ENCODE measurements around the gene ZCCHC24. TPM values are rescaled to one million over a fixed set of nuclear protein-coding genes. Genes with fewer than 3 reads are reported as not detected.

ZCCHC24 gene
- total RNA-seq, 2 experiments from 2014 or later, result 0.52 to 0.69 TPM

DNA sequence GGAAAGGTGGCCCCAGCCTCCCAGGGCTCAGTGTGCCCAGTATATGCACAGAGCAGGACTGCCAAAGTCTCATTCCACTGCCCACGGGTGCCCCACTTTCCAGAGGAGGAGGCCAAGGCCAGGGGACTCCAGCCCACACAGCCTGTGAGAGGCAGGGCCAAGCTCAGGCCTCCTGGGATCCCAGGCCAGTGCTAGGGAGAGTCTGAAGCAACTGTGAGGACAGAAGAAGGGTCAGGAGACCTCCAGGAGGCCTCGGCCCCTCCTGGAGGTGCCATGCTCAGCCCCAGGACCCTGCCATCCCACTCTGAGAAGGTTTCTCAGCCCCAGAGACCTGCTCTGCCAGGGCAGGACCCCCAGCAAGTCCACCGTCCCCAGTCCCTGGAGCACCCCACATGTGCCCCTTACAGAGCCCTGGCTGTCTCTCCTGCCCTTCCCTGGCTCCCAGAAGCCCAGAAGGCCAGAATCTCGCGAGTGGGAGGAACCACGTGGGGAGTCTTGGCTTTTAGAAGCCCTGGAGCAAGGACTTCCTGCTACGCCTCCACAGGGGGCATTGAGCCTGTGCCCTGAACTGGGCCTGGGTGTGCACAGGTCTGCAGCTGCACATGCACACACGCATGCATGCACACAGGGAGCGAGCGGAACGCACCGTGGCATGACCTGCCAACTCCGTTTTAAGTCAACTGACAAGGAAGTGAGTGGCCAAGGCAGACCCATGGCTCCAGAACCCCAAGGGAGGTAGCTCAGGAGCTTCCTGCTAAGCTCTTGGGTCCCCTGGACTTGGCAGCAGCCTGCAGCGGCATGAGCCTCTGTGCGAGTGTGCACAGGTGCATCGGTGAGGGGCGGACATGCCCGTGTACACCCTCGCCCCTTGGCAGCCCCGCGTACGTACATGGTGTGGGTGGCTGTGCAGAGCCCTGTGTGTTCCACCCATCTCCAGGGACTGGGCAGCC lies 33.6 kb downstream of the ZCCHC24 start:
- intact Hi-C loops (cut with micrococcal nuclease), result no loop called here
- H3K4me3 Mint-ChIP-seq, result no peak overlapping the region
- H3K27ac Mint-ChIP-seq, result no peak overlapping the region
- no peak for DNase-seq
- no peaks in the 10 kb centered on the region for H3K27me3 Mint-ChIP-seq (ENCODE audit: low read depth)
- CTCF ChIA-PET, result interaction anchor here (0.6 kb wide), 1 partner anchor 95 kb away, joined by 3 read pairs; no protein-coding TSS in a partner anchor
- H3K36me3 Mint-ChIP-seq (ENCODE audit: low read depth), result no peaks in the 10 kb centered on the region
- H3K9me3 Mint-ChIP-seq, result no peaks in the 10 kb centered on the region
- H3K4me1 Mint-ChIP-seq (ENCODE audit: low read depth), result no peaks in the 10 kb centered on the region

DNA sequence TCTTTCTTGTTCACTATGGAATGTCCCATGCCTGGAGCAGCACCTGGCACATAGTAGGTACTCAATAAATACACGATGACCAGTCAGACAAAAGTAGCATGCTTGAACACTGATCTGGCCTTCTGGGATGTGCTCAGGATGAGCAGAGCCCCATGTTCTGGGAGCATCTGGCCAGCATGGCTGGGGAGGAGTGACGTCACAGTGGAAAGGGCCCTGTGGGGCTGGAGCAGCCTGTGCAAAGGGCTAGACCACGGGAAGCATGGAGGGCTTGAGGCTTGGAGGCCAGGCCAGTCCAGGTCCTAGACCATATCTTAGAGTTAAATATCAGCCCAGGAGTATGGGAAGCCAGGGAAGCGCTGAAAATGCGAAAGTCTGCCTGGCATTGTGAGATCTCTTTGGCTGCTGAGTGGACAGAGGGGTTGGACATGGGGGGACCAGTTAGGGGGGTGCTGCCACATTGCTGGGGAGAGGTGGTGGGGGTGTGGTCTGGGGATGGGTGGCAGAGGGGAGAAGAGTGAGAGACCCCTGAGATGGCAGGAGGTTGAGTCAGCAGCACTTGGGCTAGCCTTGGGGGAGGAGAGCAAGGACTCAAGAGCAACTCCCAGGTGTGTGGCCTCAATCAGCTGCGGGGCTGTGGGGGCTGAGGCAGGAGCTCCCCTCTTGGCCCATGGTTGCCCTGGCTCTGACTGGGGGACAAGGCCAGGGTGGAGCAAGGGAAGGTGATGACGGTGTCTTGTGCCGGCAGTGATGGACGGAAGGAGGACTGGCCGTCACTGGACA lies 34.9 kb downstream of the ZCCHC24 start:
- Mint-ChIP-seq H3K36me3 (ENCODE audit: low read depth) (no peaks in the 10 kb centered on the region), H3K27ac (no peak overlapping the region), H3K27me3 (ENCODE audit: low read depth) (no peaks in the 10 kb centered on the region), H3K9me3 (no peaks in the 10 kb centered on the region), H3K4me1 (ENCODE audit: low read depth) (no peaks in the 10 kb centered on the region), H3K4me3 (no peak overlapping the region)
- no peak for DNase-seq
- CTCF ChIA-PET, result no interaction called here
- intact Hi-C loops (cut with micrococcal nuclease), result no loop called here

DNA sequence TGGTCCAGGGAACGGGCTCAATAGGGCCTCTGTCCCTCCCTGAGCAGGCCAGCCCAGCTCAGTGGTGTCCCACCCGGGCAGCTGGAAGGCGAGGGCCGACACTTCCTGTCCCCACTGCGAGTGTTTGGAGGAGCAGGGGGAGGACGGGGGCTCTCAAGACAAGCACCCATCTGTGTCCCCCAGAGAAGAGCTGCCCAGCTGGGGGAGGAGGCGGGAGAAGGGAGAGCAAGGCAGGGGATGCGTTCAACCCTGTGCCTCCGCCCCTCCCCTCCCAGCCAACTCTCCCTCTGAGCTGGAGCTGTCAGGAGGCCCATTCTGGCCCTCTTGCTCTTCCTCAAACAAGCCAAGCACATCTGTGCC lies 35.7 kb downstream of the ZCCHC24 start:
- no peaks in the 10 kb centered on the region for H3K27me3 Mint-ChIP-seq (ENCODE audit: low read depth)
- H3K36me3 Mint-ChIP-seq (ENCODE audit: low read depth), result no peaks in the 10 kb centered on the region
- CTCF ChIA-PET, result no interaction called here
- no peaks in the 10 kb centered on the region for H3K9me3 Mint-ChIP-seq
- H3K4me3 Mint-ChIP-seq, result no peak overlapping the region
- H3K27ac Mint-ChIP-seq, result no peak overlapping the region
- intact Hi-C loops (cut with micrococcal nuclease), result no loop called here
- no peak for DNase-seq
- H3K4me1 Mint-ChIP-seq (ENCODE audit: low read depth), result no peaks in the 10 kb centered on the region

DNA sequence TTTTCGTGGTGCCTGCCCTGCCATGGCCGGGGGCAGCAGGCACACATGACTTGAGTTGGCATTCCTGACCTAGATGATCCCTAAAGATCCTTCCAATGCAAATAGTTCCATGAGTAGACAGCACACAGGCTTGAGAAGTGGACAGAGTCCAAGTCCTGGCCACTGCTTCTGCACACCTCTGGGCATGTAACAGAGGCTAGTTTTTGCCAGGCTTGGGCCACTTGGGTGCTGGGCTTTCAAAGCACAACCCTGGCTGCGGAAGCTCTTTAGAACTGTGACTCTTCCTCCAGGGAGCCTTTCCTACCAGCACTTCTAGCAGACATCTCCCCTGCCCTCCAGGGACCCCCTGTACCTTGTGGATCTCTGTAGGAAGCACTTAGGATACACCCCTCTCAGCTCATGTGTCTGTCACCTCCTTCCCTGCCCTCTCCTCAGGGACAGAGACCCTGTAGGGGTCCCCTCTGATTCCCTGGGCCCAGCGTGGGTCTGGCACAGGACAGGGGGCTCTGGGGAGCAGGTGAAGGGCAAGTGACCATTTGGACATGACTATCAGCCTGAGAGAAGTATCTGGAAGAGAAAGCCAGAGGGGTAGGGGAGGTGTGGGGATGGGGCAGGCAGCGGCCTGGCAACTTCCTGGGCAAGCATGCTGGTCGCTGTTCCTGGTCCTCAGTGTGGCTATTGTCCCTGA lies 36.2 kb downstream of the ZCCHC24 start:
- no peak for DNase-seq
- CTCF ChIA-PET, result interaction anchor here (0.6 kb wide), 1 partner anchor 16 kb away, joined by 3 read pairs; no protein-coding TSS in a partner anchor
- no peaks in the 10 kb centered on the region for H3K4me1 Mint-ChIP-seq (ENCODE audit: low read depth)
- H3K9me3 Mint-ChIP-seq, result no peaks in the 10 kb centered on the region
- H3K4me3 Mint-ChIP-seq, result no peak overlapping the region
- H3K36me3 Mint-ChIP-seq (ENCODE audit: low read depth), result no peaks in the 10 kb centered on the region
- H3K27ac Mint-ChIP-seq, result no peak overlapping the region
- no peaks in the 10 kb centered on the region for H3K27me3 Mint-ChIP-seq (ENCODE audit: low read depth)
- intact Hi-C loops (cut with micrococcal nuclease), result no loop called here

DNA sequence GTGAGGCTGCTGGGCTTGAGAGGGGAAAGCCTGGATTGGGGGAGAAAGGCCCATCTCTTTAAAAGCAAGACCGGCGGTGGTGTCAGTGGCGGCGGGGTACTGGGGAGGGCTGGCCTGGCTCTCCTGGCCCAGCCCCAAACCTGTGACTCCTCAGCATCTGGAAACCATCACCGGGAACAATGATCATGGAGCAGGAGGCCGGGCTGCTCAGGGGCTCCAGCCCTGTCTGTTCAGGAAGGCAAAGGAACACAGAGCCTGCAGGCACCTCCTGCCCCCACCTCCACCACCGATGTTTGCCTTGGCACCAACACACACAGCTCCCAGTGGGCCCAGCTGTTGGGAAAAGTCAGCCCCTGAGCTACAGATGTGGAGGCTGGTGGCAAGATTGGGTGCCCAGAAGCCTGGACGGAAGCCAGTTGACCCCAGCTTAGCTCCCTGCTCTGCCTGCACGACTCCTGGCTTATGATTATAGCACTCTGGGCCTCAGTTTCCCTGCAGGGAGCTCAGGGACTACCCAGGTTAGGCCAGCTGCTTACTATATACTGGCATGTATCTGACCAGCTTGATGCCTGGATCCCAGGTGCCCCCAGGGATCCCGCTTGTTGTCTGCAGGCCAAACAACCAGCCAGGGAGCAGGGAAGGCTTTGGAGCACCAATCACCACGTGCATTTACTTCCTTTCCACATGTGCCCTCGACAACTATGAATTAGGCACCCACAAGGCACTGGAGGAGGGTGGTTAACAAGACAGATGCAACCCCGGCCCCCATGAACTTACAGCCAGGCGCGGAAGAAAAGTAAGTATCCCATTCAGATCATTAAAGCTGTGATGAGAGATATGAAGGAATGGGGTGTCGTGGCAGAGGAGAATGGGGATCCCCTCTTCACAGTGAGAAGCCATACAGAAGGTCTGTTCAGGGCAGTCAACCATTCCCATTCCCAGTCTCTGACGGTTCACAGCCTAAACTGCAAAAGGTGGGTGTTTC lies 37.3 kb downstream of the ZCCHC24 start:
- no peaks in the 10 kb centered on the region for H3K4me1 Mint-ChIP-seq (ENCODE audit: low read depth)
- intact Hi-C loops (cut with micrococcal nuclease), result no loop called here
- CTCF ChIA-PET, result interaction anchor here (1.4 kb wide), 1 partner anchor 33 kb away, joined by 6 read pairs; no protein-coding TSS in a partner anchor
- H3K9me3 Mint-ChIP-seq, result no peaks in the 10 kb centered on the region
- H3K4me3 Mint-ChIP-seq, result no peak overlapping the region
- H3K27ac Mint-ChIP-seq, result no peak overlapping the region
- no peak for DNase-seq
- no peaks in the 10 kb centered on the region for H3K36me3 Mint-ChIP-seq (ENCODE audit: low read depth)
- no peaks in the 10 kb centered on the region for H3K27me3 Mint-ChIP-seq (ENCODE audit: low read depth)

DNA sequence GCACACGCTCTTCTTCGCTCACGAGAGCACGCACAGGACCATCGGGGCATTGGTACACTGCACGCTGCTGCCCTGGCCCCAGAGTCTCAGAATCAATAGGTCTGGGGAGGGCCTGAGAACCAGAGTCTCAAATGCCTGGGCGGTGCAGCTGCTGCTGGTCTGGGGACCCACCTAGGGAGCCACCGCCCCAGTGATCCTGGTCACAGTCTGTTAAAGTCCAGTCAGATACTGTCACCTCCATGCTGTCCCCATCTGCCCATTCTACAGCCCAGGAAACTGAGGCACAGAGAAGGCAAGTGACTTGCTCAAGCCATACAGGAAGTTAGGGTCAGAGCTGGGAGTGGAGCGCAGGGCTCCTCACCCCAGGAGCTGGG lies 38.0 kb downstream of the ZCCHC24 start:
- no peak for DNase-seq
- Mint-ChIP-seq H3K27me3 (ENCODE audit: low read depth) (no peaks in the 10 kb centered on the region), H3K9me3 (no peaks in the 10 kb centered on the region), H3K27ac (no peak overlapping the region), H3K4me3 (no peak overlapping the region), H3K36me3 (ENCODE audit: low read depth) (no peaks in the 10 kb centered on the region), H3K4me1 (ENCODE audit: low read depth) (no peaks in the 10 kb centered on the region)
- intact Hi-C loops (cut with micrococcal nuclease), result no loop called here
- CTCF ChIA-PET, result interaction anchor here (1.4 kb wide), 1 partner anchor 33 kb away, joined by 6 read pairs; no protein-coding TSS in a partner anchor

DNA sequence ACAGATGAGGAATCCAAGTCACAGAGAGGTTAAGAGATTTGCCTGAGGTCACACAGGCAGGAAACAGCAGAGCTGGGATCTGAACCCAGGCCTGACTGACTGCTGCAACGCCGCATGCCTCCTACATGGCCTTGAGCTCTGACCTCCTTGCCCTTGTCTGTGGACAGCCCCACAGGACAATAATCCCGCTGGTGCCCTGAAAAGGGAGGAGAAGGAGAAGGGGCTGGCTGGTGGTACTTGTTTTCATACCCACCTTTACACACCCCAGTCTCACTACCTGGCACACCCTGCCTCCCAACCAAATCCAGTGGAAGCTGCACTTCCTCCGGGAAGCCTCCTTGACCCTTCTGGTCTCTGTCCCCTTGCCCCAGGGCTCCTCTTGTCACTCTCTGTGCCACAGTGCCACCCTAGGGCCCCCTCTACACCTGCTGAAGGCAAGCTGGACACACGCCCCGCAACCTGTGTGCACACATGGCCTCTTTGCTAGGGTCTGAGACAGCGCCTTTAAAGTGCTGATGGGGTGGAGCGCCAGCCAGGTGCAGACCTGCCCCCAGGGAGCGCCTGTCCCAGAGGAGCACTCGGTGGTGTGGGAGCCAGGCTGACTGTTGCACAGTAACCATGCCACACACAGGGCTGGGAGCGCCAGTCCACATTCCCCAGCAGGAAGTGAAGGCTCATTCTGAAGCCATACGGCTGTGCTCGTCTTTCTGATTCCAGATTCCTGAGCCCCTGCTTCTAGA lies 38.6 kb downstream of the ZCCHC24 start:
- Mint-ChIP-seq H3K9me3 (no peaks in the 10 kb centered on the region), H3K27ac (no peak overlapping the region), H3K4me3 (no peak overlapping the region), H3K36me3 (ENCODE audit: low read depth) (no peaks in the 10 kb centered on the region), H3K4me1 (ENCODE audit: low read depth) (no peaks in the 10 kb centered on the region), H3K27me3 (ENCODE audit: low read depth) (no peaks in the 10 kb centered on the region)
- CTCF ChIA-PET, result interaction anchor here (1.4 kb wide), 2 partner anchors 32 kb away, joined by 4 to 6 read pairs; no protein-coding TSS in a partner anchor
- no peak for DNase-seq
- intact Hi-C loops (cut with micrococcal nuclease), result no loop called here

DNA sequence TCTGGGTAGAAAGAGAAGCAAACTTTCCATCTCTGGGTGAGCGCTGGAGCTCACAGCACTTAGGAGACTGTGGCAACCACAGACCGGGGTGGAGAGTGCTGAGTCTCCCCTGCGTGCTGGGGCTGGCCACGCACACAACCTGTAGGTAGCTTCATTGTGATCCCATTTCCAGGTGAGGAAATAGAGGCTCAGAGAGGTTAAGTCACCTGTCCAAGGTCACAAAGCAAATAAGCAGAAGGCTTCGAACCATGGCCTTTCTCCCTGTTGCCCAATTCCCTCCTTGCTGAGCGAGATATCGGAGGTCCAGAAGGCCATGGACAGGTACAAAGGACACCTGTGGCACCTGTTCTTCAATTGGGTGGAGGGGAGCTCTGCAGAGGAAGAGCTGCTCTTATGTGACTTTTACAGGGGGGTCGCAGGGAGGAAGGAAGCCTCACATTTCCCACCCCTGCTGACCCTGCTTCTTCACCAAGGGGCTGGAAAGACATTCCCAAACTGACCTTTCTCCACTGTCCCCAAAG lies 39.4 kb downstream of the ZCCHC24 start:
- H3K4me1 Mint-ChIP-seq (ENCODE audit: low read depth), result no peaks in the 10 kb centered on the region
- CTCF ChIA-PET, result interaction anchor here (0.9 to 1.4 kb wide), 2 partner anchors 31 to 82 kb away, joined by 4 read pairs; no protein-coding TSS in a partner anchor
- H3K27me3 Mint-ChIP-seq (ENCODE audit: low read depth), result no peaks in the 10 kb centered on the region
- no peak for DNase-seq
- intact Hi-C loops (cut with micrococcal nuclease), result no loop called here
- no peak overlapping the region for H3K27ac Mint-ChIP-seq
- H3K36me3 Mint-ChIP-seq (ENCODE audit: low read depth), result no peaks in the 10 kb centered on the region
- no peak overlapping the region for H3K4me3 Mint-ChIP-seq
- H3K9me3 Mint-ChIP-seq, result no peaks in the 10 kb centered on the region

DNA sequence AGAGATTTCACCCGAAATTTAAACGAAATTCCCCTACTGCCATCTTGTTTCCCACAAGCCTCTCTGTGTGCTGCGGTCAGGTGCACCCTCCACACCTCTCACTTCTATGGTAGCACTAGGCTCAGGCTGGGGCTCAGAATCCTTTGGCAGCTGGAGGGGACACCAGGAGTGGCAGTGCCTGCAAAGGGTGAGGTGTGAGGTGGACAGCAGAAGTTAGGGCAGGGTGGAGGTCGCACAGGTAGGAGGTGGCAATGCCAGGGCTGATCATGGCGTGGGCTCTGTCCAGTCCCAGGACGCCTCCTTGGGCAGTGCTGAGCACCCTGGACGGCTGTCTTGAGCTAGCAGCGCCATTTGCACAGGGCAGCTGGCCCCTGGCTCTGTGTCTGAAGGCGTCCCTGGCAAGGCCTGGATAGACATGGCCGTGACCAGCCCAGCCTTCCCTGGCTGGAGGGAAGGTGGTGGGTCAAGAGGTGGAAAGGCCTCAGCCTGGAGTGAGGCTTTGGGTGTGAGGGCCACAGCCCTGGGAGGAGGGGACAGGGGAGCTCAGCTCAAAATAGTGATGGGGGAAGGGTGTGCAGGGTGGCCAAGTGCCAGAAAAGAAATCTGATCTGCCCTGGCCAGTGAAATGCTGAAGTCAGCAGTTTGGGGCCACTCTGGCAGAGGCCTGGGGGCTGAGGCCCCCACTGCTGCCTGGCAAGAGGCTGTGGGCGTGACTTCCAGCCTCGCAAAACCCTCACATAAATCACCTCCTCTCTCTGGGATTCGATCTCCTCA lies 40.0 kb downstream of the ZCCHC24 start:
- H3K27ac Mint-ChIP-seq, result no peak overlapping the region
- CTCF ChIA-PET, result interaction anchor here (0.9 to 1.4 kb wide), 2 partner anchors 31 to 83 kb away, joined by 4 read pairs; no protein-coding TSS in a partner anchor
- H3K36me3 Mint-ChIP-seq (ENCODE audit: low read depth), result no peaks in the 10 kb centered on the region
- H3K9me3 Mint-ChIP-seq, result no peaks in the 10 kb centered on the region
- no peak overlapping the region for H3K4me3 Mint-ChIP-seq
- DNase-seq, result no peak
- intact Hi-C loops (cut with micrococcal nuclease), result no loop called here
- no peaks in the 10 kb centered on the region for H3K27me3 Mint-ChIP-seq (ENCODE audit: low read depth)
- no peaks in the 10 kb centered on the region for H3K4me1 Mint-ChIP-seq (ENCODE audit: low read depth)

DNA sequence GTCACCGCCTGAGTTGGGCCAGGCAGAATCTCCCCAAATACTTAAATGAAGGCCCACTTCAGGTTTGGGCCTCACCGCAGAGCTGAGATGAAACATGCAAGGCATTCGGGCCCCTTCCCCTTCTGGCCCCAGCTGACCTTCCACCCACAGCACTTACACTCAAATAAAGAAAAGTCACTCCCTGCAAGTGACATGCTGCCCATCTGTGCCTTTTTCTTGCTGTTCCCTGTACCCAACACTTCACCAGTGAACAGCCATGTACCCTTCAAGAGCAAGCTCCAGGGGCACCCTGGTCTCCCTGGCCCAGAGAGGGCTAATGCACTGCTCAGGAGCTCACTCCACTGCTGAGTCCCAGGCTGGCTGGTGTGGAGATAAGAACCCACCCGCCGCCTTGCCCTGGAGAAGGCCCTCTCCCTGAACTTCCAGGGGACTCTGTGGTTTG lies 40.7 kb downstream of the ZCCHC24 start:
- DNase-seq, result no peak
- no peak overlapping the region for H3K27ac Mint-ChIP-seq
- H3K4me3 Mint-ChIP-seq, result no peak overlapping the region
- intact Hi-C loops (cut with micrococcal nuclease), result no loop called here
- no peaks in the 10 kb centered on the region for H3K4me1 Mint-ChIP-seq (ENCODE audit: low read depth)
- no peaks in the 10 kb centered on the region for H3K27me3 Mint-ChIP-seq (ENCODE audit: low read depth)
- H3K9me3 Mint-ChIP-seq, result no peaks in the 10 kb centered on the region
- no peaks in the 10 kb centered on the region for H3K36me3 Mint-ChIP-seq (ENCODE audit: low read depth)
- CTCF ChIA-PET, result no interaction called here

Measured in activated naive CD4-positive, alpha-beta T cell treated with anti-CD3 and anti-CD28 coated beads for 36 hours (primary cell).